B cell (primary cell): Measurements from ENCODE around the gene PADI3. TPM values are rescaled to one million over a fixed set of nuclear protein-coding genes. Genes with fewer than 3 reads are reported as not detected.

Experiments
- ATAC-seq: fragments of 200-7000 bp; cut with Tn5 transposase; one replicate; pipeline ENCODE4 v1.10.0; 2021; ENCODE audit warnings: low read depth, mild to moderate bottlenecking, moderate number of reproducible peaks, moderate library complexity
- CTCF ChIA-PET: fragments of 350-600 bp; sonication (Branson Sonifier 250); formaldehyde crosslinking; loops from one replicate; lab custom pipeline; 2021; ENCODE audit warnings: antibody characterized with exemption, inconsistent platforms; lab: Charles Lee
- POLR2A ChIA-PET: fragments of 350-600 bp; sonication (Branson Sonifier 250); formaldehyde crosslinking; loops from one replicate; lab custom pipeline; 2021; ENCODE audit warnings: antibody characterized with exemption; lab: Charles Lee
- DNase-seq: peaks from one replicate; pipeline ENCODE4 v3.0.0; 2013
- H2AFZ ChIP-seq: 2 replicates; pipeline ENCODE4 v1.6.1; 2012; ENCODE audit warnings: mild to moderate bottlenecking, low read depth, low read length; ENCODE audit not compliant: insufficient read depth, poor library complexity, severe bottlenecking
- H3K27ac ChIP-seq, 2 donors: 1 replicate in 1 of 2; 2 replicates in 1 of 2; pipeline ENCODE4 v1.5.1; 2012 to 2013; ENCODE audit warnings: low read length in 2 of 2, mild to moderate bottlenecking in 2 of 2, moderate library complexity in 1 of 2
- H3K27me3 ChIP-seq, 4 experiments: fragments of 200-600 bp in 1 of 4; sonication (generic) in 1 of 4; replicated peaks in 1 of 4; 1 replicate in 2 of 4; 2 replicates in 2 of 4; pipeline versions ENCODE4 v1.6.1 to v1.7.0; 2013 to 2016; ENCODE audit warnings: low read length in 3 of 4, mild to moderate bottlenecking in 2 of 4, mixed read lengths in 1 of 4, moderate library complexity in 1 of 4; ENCODE audit not compliant: insufficient read depth in 4 of 4, control insufficient read depth in 3 of 4; ENCODE audit errors: control extremely low read depth in 1 of 4
- H3K36me3 ChIP-seq, 2 experiments: replicated peaks in 1 of 2; 1 replicate in 1 of 2; 2 replicates in 1 of 2; pipeline versions ENCODE4 v1.6.1 to v1.7.1; 2013; ENCODE audit warnings: low read length in 1 of 2; ENCODE audit not compliant: insufficient read depth in 2 of 2, control insufficient read depth in 1 of 2; ENCODE audit errors: control extremely low read depth in 1 of 2, extremely low read depth in 1 of 2
- H3K4me1 ChIP-seq, 2 donors: fragments of 200-600 bp in 1 of 2; sonication (generic) in 1 of 2; 1 replicate in 1 of 2; 2 replicates in 1 of 2; pipeline versions ENCODE4 v1.5.1 to v1.6.1; 2013 to 2017; ENCODE audit warnings: low read length in 2 of 2; ENCODE audit not compliant: control insufficient read depth in 2 of 2, insufficient read depth in 2 of 2
- H3K4me2 ChIP-seq: replicated peaks from 2 replicates; pipeline ENCODE3; 2012; ENCODE audit warnings: mild to moderate bottlenecking, low read depth, low read length; ENCODE audit not compliant: poor library complexity, severe bottlenecking
- H3K4me3 ChIP-seq, 5 experiments: fragments of 200-600 bp in 1 of 5; sonication (generic) in 1 of 5; 1 replicate in 3 of 5; 2 replicates in 2 of 5; pipeline versions ENCODE4 v1.5.1 to v1.7.0; 2011 to 2016; ENCODE audit warnings: low read length in 4 of 5, mild to moderate bottlenecking in 4 of 5, low read depth in 2 of 5, control low read depth in 1 of 5, moderate library complexity in 1 of 5; ENCODE audit not compliant: insufficient read depth in 1 of 5; ENCODE audit errors: control extremely low read depth in 1 of 5, extremely low read depth in 1 of 5
- H3K79me2 ChIP-seq: fragments of 200-600 bp; sonication (generic); one replicate; pipeline ENCODE4 v1.6.0; 2016; ENCODE audit warnings: low read length; ENCODE audit not compliant: control insufficient read depth, insufficient read depth
- H3K9ac ChIP-seq: fragments of 200-600 bp; sonication (generic); 2 replicates; pipeline ENCODE4 v1.6.1; 2017; ENCODE audit warnings: mild to moderate bottlenecking, low read length, moderate library complexity
- H3K9me3 ChIP-seq, 3 donors: one replicate each; pipeline versions ENCODE4 v1.6.1 to v1.7.1; 2013; ENCODE audit warnings: low read length in 2 of 3; ENCODE audit not compliant: control insufficient read depth in 2 of 3, insufficient read depth in 1 of 3; ENCODE audit errors: control extremely low read depth in 1 of 3
- H4K20me1 ChIP-seq: 2 replicates; pipeline ENCODE4 v1.6.0; 2012; ENCODE audit warnings: mild to moderate bottlenecking, low read length; ENCODE audit not compliant: insufficient read depth, control insufficient read depth, poor library complexity, severe bottlenecking
- H3K27ac Mint-ChIP-seq: one replicate; pipeline ENCODE4 v1.8.0; 2021; ENCODE audit warnings: mixed read lengths
- H3K27me3 Mint-ChIP-seq: one replicate; pipeline ENCODE4 v1.8.0; 2021; ENCODE audit warnings: mixed read lengths
- H3K4me1 Mint-ChIP-seq: one replicate; pipeline ENCODE4 v1.8.0; 2021; ENCODE audit warnings: mixed read lengths
- H3K4me3 Mint-ChIP-seq: one replicate; pipeline ENCODE4 v1.8.0; 2021; ENCODE audit warnings: mixed read lengths
- H3K9me3 Mint-ChIP-seq: one replicate; pipeline ENCODE4 v1.8.0; 2022; ENCODE audit warnings: mixed read lengths; ENCODE audit not compliant: insufficient read depth
- EZH2 ChIP-seq: IDR thresholded peaks from 2 replicates; pipeline ENCODE4 v1.6.1; 2012; ENCODE audit warnings: borderline replicate concordance, low read depth, mild to moderate bottlenecking, moderate library complexity, low read length; ENCODE audit not compliant: insufficient read depth, poor library complexity, severe bottlenecking
- WGBS: methylation state at CpG from one replicate; pipeline ENCODE4 v1.1.5; 2013; ENCODE audit warnings: missing lambda C conversion rate; ENCODE audit not compliant: insufficient coverage; 5-methylcytosine and 5-hydroxymethylcytosine counted together
- intact Hi-C: fragments of 100-400 bp; cut with micrococcal nuclease; formaldehyde crosslinking; loops from one replicate; pipeline ENCODE4 v1.10.0; 2022
- polyA plus RNA-seq: library from polyadenylated mRNA; depleted of rRNA; stranded (reverse); fragments of >200 nt; gene quantifications from 2 replicates; pipeline ENCODE4 v1.2.3, GENCODE V29; 2012
- total RNA-seq, 2 donors: library from RNA; stranded (reverse); fragments of 120-200 nt in 1 of 2; gene quantifications; 1 replicate in 1 of 2; 2 replicates in 1 of 2; pipeline versions ENCODE4 v1.2.3 to v1.2.4, GENCODE V29; 2013 to 2022
- TF ChIP-seq, protein P1 (sequence below): fragments of 200-600 bp; IDR thresholded peaks from one replicate; pipeline ENCODE4 v1.8.0; 2022; ENCODE audit warnings: antibody characterized with exemption, mild to moderate bottlenecking

The PADI3 gene
- total and polyA plus RNA-seq, 2 donors (not counting 1 experiment from before 2014, with no cell fraction given) = not detected

DNA sequence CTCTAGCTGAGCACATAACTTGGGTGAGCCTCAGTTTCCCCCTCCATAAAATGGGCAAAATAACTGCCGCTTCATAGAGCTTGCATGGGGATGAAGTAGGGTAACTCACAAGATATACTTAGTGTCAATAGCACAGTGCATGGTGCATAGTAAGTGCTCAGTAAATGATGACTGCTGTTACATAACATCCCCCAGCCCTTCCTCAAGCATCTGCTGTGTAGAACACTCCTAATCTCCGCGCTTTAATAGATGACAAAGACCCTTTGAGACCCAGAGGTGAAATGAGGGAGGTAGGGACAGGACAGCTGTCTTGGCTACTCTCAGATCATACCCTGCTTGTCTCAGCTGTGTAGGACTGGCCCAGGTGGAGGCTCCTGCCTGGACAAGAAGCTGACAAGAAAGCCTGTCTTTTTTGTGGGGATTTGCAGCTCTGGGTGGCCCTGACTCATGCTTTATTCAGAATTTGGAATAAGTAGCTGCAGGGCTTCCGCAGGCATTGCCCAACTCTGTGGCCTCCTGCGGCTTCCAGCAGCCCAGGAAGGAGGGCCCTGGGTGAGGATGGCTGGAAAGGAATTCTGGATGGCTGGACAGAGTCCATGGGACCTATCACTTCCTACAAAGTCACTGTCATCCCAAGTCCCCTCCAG is 38.4 kb downstream of the PADI3 start:
- WGBS = no CpG with 5 or more reads among the region's 5 CpGs
- Histone ChIP-seq H3K36me3 (no peaks in the 10 kb centered on the region), H3K27me3 (peaks cover 0 to 19% (median 5%) of the 10 kb centered on the region in 4 experiments), H3K4me2 (no peak overlapping the region), H3K79me2 (no peaks in the 10 kb centered on the region), H3K9me3 (no peaks in the 10 kb centered on the region), H3K4me3 (no peak overlapping the region), H3K4me1 (no peaks in the 10 kb centered on the region), H4K20me1 (no peaks in the 10 kb centered on the region), H2AFZ (no peak overlapping the region), H3K27ac (no peak overlapping the region), H3K9ac (no peak overlapping the region)
- Mint-ChIP-seq H3K9me3 (no peaks in the 10 kb centered on the region), H3K27ac (no peak overlapping the region), H3K4me3 (no peak overlapping the region), H3K4me1 (no peaks in the 10 kb centered on the region), H3K27me3 (peaks cover 17% of the 10 kb centered on the region)
- TF ChIP-seq EZH2 = no peak
- TF ChIP-seq, protein P1, sequence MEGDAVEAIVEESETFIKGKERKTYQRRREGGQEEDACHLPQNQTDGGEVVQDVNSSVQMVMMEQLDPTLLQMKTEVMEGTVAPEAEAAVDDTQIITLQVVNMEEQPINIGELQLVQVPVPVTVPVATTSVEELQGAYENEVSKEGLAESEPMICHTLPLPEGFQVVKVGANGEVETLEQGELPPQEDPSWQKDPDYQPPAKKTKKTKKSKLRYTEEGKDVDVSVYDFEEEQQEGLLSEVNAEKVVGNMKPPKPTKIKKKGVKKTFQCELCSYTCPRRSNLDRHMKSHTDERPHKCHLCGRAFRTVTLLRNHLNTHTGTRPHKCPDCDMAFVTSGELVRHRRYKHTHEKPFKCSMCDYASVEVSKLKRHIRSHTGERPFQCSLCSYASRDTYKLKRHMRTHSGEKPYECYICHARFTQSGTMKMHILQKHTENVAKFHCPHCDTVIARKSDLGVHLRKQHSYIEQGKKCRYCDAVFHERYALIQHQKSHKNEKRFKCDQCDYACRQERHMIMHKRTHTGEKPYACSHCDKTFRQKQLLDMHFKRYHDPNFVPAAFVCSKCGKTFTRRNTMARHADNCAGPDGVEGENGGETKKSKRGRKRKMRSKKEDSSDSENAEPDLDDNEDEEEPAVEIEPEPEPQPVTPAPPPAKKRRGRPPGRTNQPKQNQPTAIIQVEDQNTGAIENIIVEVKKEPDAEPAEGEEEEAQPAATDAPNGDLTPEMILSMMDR = no peak
- no peak for DNase-seq
- ChIA-PET POLR2A (no interaction called here), CTCF (interaction anchor here (1.2 kb wide), 1 partner anchor 354 kb away, joined by 4 read pairs; no protein-coding TSS in a partner anchor)
- intact Hi-C loops = no loop called here
- ATAC-seq = no peak

DNA sequence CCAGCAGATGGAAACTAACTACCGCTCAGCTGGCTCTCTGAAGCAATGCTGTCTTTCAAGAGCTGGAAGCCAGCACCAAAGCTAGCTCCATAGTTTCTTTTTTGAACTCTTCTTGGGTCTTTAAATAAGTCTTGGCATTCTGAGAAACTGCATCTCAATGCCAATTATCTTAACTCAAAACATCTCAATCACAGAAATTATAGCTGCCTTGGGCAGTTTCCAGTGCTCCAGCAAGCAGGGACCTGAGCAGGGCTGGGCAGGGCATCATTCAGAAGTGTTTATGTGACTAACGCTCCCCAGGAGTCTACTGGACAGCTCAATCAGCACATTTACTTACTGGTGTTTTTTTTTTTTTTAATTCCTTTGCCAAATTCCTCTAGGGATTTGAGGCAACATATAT is 40.8 kb downstream of the PADI3 start:
- ChIA-PET CTCF (no interaction called here), POLR2A (no interaction called here)
- no peak overlapping the region for H2AFZ ChIP-seq
- no peak overlapping the region for H3K9ac ChIP-seq
- peaks cover 0 to 9% (median 5%) of the 10 kb centered on the region in 4 experiments for H3K27me3 ChIP-seq
- intact Hi-C loops = no loop called here
- WGBS = 100% methylated on average over 1 of the region's 2 CpGs
- no peaks in the 10 kb centered on the region for H3K9me3 ChIP-seq
- no peak overlapping the region for H3K4me3 ChIP-seq
- H3K79me2 ChIP-seq = no peaks in the 10 kb centered on the region
- DNase-seq (no peak), ATAC-seq (no peak)
- Mint-ChIP-seq H3K4me3 (no peak overlapping the region), H3K9me3 (no peaks in the 10 kb centered on the region), H3K27me3 (peaks cover 37% of the 10 kb centered on the region), H3K4me1 (no peaks in the 10 kb centered on the region), H3K27ac (no peak overlapping the region)
- no peak overlapping the region for H3K4me2 ChIP-seq
- no peak for TF ChIP-seq EZH2
- TF ChIP-seq, protein P1 = no peak
- no peak overlapping the region for H3K27ac ChIP-seq
- H4K20me1 ChIP-seq = no peaks in the 10 kb centered on the region
- H3K36me3 ChIP-seq = no peaks in the 10 kb centered on the region
- no peaks in the 10 kb centered on the region for H3K4me1 ChIP-seq
